RWPE1 (cell line): ENCODE results near the gene LDLRAD4.

Experiments used
- CTCF ChIA-PET: fragments of 350-600 bp; sonication (Branson Sonifier 250); formaldehyde crosslinking; extraction: SDS; loops from one replicate; lab custom pipeline; 2021; lab: Yijun Ruan, JAX
- POLR2A ChIA-PET: fragments of 400-600 bp; formaldehyde crosslinking; extraction: SDS; loops from one replicate; lab custom pipeline; 2020; ENCODE audit warnings: antibody characterized with exemption; ENCODE audit not compliant: low non-redundant PET; lab: Yijun Ruan, JAX
- DNase-seq: peaks from one replicate; pipeline ENCODE4 v3.0.0; 2012; ENCODE audit warnings: low spot score
- H3K27ac ChIP-seq: fragments of 450-650 bp; 2 replicates; pipeline ENCODE4 v1.5.1; 2017
- TF ChIP-seq, protein P1 (sequence below): fragments of 450-650 bp; conservative IDR thresholded peaks from 2 replicates; pipeline ENCODE4 v1.5.1; 2017; ENCODE audit warnings: low read depth, mild to moderate bottlenecking

The LDLRAD4 gene

DNA sequence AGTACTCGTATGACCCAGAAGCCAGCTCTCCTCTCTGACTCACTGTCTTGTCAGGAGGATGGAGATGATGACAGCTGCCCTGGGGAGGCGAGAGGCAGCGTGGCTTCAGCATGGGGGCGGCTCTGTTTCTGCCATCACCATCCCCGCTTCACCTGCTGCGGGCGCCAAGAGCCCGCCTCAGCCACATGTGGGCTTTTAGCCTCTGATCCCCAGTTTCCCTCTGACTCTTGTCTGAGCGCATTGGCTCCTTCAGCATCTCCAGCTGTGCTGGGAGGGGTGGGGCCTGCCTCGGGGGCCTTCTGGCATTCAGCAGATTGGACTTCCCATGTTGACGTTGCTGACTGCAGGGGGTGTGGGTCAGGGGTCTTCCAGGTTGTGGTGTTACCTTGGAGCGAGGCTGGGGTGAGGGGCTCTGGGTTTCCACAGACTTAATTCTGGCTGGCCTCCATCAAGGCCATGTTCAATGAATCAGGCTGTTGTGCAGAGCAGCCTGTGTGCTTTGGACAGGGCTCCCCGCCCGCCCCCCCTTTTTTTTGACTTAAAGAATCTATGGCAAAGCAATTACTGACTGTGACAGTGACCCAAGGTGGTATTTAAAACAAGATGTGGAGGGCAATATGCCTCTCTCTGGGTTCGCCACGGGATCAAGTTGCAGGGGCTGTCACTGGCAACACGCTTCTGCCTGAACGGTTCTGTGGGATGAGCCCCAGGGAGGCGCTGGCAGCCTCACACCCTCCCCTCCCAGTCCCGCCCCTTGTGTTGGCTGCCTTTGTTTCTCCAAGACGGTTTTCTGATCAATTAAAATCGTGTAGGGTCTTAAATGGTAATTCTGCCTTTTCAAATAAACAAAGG lies 228.3 kb downstream of the LDLRAD4 start:
- H3K27ac ChIP-seq: peak overlapping the region; percentile 47; the same call in 1 of the 2 replicates
- DNase-seq: no peak
- CTCF ChIA-PET: no interaction called here
- POLR2A ChIA-PET: no interaction called here
- TF ChIP-seq, protein P1, sequence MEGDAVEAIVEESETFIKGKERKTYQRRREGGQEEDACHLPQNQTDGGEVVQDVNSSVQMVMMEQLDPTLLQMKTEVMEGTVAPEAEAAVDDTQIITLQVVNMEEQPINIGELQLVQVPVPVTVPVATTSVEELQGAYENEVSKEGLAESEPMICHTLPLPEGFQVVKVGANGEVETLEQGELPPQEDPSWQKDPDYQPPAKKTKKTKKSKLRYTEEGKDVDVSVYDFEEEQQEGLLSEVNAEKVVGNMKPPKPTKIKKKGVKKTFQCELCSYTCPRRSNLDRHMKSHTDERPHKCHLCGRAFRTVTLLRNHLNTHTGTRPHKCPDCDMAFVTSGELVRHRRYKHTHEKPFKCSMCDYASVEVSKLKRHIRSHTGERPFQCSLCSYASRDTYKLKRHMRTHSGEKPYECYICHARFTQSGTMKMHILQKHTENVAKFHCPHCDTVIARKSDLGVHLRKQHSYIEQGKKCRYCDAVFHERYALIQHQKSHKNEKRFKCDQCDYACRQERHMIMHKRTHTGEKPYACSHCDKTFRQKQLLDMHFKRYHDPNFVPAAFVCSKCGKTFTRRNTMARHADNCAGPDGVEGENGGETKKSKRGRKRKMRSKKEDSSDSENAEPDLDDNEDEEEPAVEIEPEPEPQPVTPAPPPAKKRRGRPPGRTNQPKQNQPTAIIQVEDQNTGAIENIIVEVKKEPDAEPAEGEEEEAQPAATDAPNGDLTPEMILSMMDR: no peak

DNA sequence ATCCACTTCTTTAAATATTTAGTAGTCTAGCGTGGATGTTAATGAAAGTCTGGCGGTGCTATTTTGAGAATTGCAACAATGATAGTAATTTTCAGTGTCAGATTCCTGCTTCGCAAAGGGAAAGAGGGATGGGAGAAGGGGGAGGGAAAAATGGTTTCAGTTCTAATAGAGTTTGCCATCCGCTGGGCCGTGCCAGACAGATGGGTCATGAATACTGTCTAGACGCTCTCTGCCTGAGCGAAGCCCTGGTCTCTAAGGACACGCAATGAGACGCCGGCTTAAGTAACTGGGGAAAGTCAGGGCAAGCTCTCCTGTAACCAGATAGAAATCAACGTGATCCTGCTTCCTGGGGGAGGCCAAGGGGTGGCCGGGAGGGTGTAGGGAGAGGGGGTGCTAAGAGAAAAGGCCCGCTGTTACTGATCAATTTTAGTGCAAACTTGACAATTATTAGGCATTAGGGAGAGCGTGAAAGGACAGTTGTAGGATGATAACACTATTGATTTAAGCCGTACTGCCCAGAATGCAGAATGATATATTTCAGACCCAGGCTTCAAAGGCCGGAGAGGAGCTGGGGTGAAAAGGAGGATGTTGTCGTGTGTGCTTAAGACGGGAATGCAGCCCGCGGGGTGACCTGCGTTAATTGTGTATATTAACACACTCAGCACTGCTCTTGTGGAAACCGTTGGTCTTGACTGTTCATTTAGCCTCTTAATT lies 229.2 kb downstream of the LDLRAD4 start:
- H3K27ac ChIP-seq: peak overlapping the region; percentile 49
- DNase-seq: no peak
- ChIA-PET CTCF (no interaction called here), POLR2A (no interaction called here)
- TF ChIP-seq, protein P1: no peak

DNA sequence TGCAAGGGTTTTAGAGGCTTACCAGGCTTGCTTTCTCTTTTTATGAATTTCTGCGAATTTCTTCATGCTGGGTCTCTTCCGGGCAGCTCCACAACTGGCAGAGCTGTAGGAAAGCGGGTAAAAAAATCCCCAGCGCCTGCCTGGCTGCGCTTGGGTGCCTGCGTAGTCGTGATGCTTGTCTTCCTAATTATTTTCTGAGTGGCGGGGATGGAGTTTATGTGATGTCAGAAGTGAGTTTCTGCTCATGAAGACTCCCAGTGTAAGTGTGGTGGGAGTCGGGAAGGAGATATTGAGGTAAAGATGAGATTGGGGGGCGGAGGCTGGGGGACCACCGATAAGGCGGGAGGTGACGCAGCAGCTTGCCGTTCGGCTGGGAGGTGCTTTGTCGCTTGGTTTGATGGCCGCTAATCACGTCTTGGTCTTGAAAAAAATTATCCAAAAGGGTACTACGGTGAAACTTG lies 229.8 kb downstream of the LDLRAD4 start:
- CTCF ChIA-PET: interaction anchor here (0.6 kb wide), 1 partner anchor 232 kb away, joined by 3 read pairs; no protein-coding TSS in a partner anchor
- DNase-seq: no peak
- POLR2A ChIA-PET: no interaction called here
- TF ChIP-seq, protein P1: no peak
- peak overlapping the region; percentile 49; the same call in 1 of the 2 replicates for H3K27ac ChIP-seq

DNA sequence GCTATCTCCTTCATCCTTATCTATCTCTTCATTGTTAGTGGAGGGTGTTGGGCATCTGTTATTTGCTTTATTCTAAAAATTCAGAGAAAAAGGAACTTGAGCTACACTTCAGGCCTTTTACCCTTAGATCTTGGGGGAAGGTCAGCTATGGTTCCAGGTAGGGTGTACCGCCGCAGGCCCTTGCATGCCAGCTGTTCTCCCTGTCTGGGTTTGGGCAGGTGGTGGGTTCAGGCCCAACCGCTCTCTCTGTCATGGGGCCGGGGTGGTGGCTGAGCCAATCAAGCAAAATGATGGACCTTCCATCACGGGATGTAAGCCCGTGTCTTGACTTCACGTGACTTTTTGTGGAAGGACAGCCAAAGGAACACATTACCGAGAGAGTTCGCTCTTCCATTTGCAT lies 231.1 kb downstream of the LDLRAD4 start:
- POLR2A ChIA-PET: no interaction called here
- H3K27ac ChIP-seq: no peak overlapping the region
- DNase-seq: no peak
- CTCF ChIA-PET: no interaction called here
- TF ChIP-seq, protein P1: no peak

DNA sequence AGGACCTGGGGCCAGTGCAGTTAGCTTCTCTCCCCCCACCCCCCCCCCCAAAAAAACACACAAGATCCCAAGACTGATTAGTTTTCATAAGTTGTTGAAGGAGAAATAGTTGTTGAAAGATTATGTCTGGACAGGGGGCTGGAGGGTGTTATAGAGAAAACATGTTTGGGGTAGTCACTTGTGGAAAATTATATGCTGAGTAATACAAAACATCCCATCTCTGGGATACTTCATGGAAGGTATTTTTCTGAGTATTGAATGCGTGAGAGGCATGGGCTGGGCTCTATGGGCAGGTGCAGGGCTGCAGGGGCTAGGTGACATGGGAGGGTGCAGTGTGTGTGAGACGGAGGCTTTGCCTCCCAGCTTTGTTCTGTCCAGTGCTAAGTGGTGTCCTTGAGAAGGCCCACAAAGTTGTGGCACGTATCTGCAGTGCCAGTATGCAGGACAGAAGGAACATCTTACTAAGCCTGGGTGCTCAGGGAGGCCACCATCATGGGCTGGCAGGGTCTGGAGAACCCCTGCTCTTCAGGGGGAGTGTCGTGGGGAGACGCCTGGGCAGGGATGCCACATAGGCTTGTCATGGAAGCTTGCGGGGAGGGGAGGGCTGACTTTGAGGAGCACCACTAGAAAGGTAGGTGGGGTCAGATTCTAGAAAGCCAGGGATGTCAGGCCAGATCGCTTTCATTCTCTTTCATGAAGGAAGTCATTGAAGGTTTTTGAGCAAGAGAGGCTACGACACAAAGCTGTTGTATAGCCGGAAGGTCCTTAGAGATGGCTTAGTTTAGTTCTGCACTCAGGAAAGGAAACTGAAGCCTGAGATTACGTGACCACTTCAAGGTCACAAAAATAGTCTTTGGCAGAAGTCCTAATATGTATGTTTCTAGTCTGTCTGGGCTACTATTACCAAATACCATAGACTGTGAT lies 232.0 kb downstream of the LDLRAD4 start:
- no peak overlapping the region for H3K27ac ChIP-seq
- ChIA-PET CTCF (no interaction called here), POLR2A (no interaction called here)
- DNase-seq: no peak
- TF ChIP-seq, protein P1: no peak

DNA sequence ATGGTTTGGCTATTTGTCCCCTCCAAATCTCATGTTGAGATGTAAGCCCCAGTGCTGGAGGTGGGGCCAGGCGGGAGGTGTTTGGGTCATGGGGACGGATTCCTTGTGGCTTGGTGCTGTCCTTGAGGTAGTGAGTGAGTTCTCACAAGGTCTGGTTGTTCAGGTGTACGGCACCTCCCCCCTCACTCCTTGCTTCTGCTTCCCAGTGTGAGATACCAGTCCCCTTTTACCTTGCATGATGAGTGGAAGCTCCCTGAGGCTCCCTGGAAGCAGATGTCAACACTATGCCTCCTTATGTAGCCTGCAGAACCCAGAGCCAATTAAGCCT lies 232.6 kb downstream of the LDLRAD4 start:
- TF ChIP-seq, protein P1: no peak
- no peak for DNase-seq
- CTCF ChIA-PET: no interaction called here
- POLR2A ChIA-PET: no interaction called here
- no peak overlapping the region for H3K27ac ChIP-seq
